ENCODE data around the gene HBS1L. TPM values are rescaled to one million over a fixed set of nuclear protein-coding genes. Genes with fewer than 3 reads are reported as not detected.
A peak's percentile ranks its signal among the peaks of the same experiment; 100 is the strongest.

Gene HBS1L
- total and polyA plus RNA-seq, 9 of the 15 experiments (the other 6 are each of a cell fraction or from before 2014, with no cell fraction given), result 101 to 199 (median 145) TPM

DNA sequence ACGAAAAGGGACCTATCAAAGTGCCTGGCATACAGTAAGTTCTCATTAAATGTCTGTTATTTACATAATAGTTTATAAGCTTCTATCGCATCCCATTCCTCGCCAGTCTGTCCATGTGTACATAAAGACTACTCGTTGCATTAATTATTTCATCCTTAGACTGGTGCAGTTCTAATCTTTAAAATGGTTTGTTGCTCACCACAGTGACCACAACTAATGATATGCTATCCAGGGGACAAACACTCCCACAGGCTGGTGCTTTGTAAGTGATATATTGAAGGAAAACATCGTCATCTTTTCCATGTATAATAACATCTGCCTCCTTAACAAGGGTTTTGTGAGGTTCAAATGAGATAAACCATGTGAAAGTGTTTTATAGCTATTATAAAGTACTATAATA is 39.0 kb upstream of the HBS1L start (continued):
- no peak for TF ChIP-seq ZBTB40 (IDR thresholded peaks at IDR 0.05)
- no peak for TF ChIP-seq ZBTB40 (CRISPR knock-in tag; IDR thresholded peaks at IDR 0.05)
- 0 out of 4 replicates have a peak, but pooled peaks of 1 of the 2 experiments have one; percentile 4 for TF ChIP-seq KDM1A (IDR thresholded peaks at IDR 0.05)
- peak; percentile 70 for TF ChIP-seq ARID1B (IDR thresholded peaks at IDR 0.05)
- TF ChIP-seq BRD4 (IDR thresholded peaks at IDR 0.05), result no peak
- TF ChIP-seq, protein P1, sequence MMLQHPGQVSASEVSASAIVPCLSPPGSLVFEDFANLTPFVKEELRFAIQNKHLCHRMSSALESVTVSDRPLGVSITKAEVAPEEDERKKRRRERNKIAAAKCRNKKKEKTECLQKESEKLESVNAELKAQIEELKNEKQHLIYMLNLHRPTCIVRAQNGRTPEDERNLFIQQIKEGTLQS (IDR thresholded peaks at IDR 0.05), result no peak
- TF ChIP-seq, protein P1 (CRISPR knock-in tag; conservative IDR thresholded peaks at IDR 0.05), result no peak
- TF ChIP-seq ZBTB1 (CRISPR knock-in tag; IDR thresholded peaks at IDR 0.05; ENCODE audit: borderline replicate concordance, low read depth), result no peak
- TF ChIP-seq ZNF695 (CRISPR knock-in tag; IDR thresholded peaks at IDR 0.05), result no peak
- TF ChIP-seq CBFB (CRISPR knock-in tag; IDR thresholded peaks at IDR 0.05), result no peak
- no peak for TF ChIP-seq CSDE1 (IDR thresholded peaks at IDR 0.05)
- no peak for TF ChIP-seq UBTF (IDR thresholded peaks at IDR 0.05; ENCODE audit: borderline replicate concordance in 1 of 2, low read depth in 2 of 2, low read length in 2 of 2)
- no peak for TF ChIP-seq ZKSCAN3 (CRISPR knock-in tag; IDR thresholded peaks at IDR 0.05)
- TF ChIP-seq SRSF7 (optimal IDR thresholded peaks at IDR 0.05; ENCODE audit: low read depth, low read length), result no peak
- no peak for TF ChIP-seq CREBBP (IDR thresholded peaks at IDR 0.05; ENCODE audit: low read depth, low read length)
- no peak for TF ChIP-seq NONO (IDR thresholded peaks at IDR 0.05; ENCODE audit: low read depth in 2 of 2, low read length in 1 of 2)
- TF ChIP-seq ERF (CRISPR knock-in tag; IDR thresholded peaks at IDR 0.05), result no peak
- no peak for TF ChIP-seq ZNF778 (CRISPR knock-in tag; IDR thresholded peaks at IDR 0.05)
- no peak for TF ChIP-seq ZC3H11A (IDR thresholded peaks at IDR 0.05; ENCODE audit: low read depth, low read length)
